AG04449 (cell line): ENCODE measurements around the gene TMEM61.
A peak's percentile ranks its signal among the peaks of the same experiment; 100 is the strongest.

Experiments used
- CTCF ChIA-PET: fragments of 350-600 bp; formaldehyde crosslinking; extraction: SDS; loops from one replicate; lab custom pipeline; 2021; ENCODE audit warnings: antibody characterized with exemption; lab: Yijun Ruan, JAX
- POLR2A ChIA-PET: fragments of 400-600, 350-600 bp; formaldehyde crosslinking; extraction: SDS; loops from one replicate; lab custom pipeline; 2020; ENCODE audit warnings: antibody characterized with exemption, inconsistent platforms; lab: Yijun Ruan, JAX
- DNase-seq: peaks from one replicate; pipeline ENCODE4 v3.0.0-alpha.2; 2010; ENCODE audit warnings: low read depth, low spot score
- H3K4me3 ChIP-seq: 2 replicates; pipeline ENCODE4 v1.5.1; 2011; ENCODE audit warnings: low read depth, mild to moderate bottlenecking, control low read depth, low read length
- TF ChIP-seq, protein P1 (sequence below): IDR thresholded peaks from one replicate; pipeline ENCODE4 v1.5.1; 2011; ENCODE audit warnings: mild to moderate bottlenecking, moderate library complexity, low read length, control low read depth, inconsistent platforms; ENCODE audit not compliant: insufficient read depth; ENCODE audit errors: missing control alignments

TMEM61 gene

DNA sequence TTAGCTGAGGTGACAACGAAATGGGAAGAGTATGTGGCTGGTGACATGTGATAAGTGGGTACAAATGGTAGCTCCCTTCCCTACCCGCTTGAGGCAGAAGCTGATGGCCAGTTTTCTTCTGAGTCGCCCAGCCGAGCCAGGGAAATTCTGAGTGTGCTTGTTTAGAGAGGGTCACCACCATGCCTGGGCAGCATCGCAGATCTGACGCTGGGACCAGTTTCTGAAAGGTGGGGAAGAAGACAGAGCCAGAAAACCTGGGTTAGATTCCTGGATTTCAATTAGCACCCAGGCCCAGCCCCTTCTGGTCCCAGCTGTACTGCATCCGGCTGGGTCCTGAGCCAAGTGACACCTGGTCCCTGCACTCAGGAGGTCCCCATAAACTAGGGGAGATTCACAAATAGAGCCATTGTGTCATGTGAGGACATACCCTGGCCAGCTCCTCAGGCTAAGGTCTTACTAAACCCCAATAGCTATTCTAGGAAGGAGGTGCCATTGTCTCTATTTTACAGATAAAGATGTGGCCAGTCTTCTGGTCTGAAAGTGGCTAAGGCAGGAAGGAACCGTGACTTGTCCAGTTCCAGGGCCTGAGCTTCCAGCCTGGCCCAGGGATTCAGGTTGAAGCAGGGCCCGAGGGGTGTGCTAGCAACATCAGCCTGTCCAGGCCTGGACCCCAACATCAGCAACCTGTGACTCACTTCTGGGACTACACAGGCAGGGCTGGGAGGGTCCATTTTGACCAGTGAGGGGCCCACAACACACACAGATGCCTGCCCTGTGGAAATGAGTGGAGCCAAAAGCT is 1.7 kb upstream of the TMEM61 start:
- POLR2A ChIA-PET, result interaction anchor here (0.5 kb wide), 1 partner anchor 159 kb away, joined by 4 read pairs; no protein-coding TSS in a partner anchor
- TF ChIP-seq, protein P1, sequence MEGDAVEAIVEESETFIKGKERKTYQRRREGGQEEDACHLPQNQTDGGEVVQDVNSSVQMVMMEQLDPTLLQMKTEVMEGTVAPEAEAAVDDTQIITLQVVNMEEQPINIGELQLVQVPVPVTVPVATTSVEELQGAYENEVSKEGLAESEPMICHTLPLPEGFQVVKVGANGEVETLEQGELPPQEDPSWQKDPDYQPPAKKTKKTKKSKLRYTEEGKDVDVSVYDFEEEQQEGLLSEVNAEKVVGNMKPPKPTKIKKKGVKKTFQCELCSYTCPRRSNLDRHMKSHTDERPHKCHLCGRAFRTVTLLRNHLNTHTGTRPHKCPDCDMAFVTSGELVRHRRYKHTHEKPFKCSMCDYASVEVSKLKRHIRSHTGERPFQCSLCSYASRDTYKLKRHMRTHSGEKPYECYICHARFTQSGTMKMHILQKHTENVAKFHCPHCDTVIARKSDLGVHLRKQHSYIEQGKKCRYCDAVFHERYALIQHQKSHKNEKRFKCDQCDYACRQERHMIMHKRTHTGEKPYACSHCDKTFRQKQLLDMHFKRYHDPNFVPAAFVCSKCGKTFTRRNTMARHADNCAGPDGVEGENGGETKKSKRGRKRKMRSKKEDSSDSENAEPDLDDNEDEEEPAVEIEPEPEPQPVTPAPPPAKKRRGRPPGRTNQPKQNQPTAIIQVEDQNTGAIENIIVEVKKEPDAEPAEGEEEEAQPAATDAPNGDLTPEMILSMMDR, result no peak

DNA sequence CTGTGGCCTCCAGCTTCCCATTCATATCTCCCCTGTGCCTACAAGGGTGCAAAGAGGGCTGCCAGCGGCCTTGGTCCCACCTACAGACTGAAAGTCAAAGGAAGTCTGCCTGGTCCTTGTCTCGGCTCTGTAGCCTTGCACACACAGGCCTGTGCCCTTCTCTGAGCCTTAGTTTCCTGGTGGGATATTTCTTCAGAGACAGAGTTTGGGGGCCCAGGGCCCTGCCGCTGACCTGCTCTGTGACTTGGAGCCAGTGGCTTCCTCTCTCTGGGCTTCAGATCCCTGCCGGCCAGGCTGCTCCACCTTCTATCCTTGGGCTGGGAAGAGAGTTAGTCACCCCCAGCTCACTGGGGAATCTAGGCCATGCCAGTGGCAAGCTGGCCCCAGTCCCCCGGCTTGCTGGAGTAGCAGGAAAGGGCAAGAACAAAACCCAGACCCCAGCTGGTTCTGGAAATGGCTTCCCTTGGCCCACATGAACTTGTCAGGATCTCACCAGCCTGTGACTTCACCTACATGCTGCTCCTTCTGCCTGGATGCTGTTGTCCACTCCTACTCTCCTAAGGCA is 1.0 kb upstream of the TMEM61 start:
- no peak for DNase-seq
- POLR2A ChIA-PET, result interaction anchor here (0.5 kb wide), 1 partner anchor 160 kb away, joined by 4 read pairs; no protein-coding TSS in a partner anchor
- TF ChIP-seq, protein P1, result no peak
- no peak overlapping the region for H3K4me3 ChIP-seq
- CTCF ChIA-PET, result interaction anchor here (1.1 to 4.2 kb wide), 6 partner anchors 8 to 42 kb away, joined by 7 to 37 read pairs (median 14); partner anchors contain the start of gene BSND

More for the DNA sequence above, 1.7 kb upstream of the TMEM61 start:
- no peak for DNase-seq
- H3K4me3 ChIP-seq, result no peak overlapping the region
- CTCF ChIA-PET, result interaction anchor here (0.8 to 4.2 kb wide), 9 partner anchors 8 to 43 kb away, joined by 3 to 37 read pairs (median 7); partner anchors contain the start of gene BSND

DNA sequence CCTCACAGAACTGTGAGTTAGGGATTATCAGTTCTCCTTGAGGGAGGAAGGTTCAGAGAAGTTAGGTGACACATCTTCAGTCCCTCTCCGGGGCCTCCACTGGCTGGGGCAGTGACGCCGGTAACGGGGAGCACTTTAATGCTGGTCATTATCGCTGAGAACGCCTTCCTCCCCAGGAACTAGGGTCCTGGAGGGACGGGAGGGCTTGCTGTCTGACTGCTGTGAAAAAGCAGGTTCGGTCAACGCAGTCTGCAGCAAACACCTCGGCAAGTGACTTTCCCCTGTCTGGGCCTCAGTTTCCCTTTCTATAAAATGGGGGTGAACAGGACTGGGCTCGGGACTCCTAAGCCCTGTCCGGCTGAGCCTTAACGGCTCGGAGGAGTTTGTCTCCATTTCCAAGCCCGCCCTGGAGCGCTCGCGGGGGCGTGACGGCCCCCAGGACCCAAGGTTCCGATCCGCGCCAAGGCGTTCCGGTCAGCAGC is 341 bp upstream of the TMEM61 start:
- no peak for DNase-seq
- TF ChIP-seq, protein P1, result no peak
- peak overlapping the region; percentile 29 for H3K4me3 ChIP-seq
- POLR2A ChIA-PET, result no interaction called here
- CTCF ChIA-PET, result no interaction called here

DNA sequence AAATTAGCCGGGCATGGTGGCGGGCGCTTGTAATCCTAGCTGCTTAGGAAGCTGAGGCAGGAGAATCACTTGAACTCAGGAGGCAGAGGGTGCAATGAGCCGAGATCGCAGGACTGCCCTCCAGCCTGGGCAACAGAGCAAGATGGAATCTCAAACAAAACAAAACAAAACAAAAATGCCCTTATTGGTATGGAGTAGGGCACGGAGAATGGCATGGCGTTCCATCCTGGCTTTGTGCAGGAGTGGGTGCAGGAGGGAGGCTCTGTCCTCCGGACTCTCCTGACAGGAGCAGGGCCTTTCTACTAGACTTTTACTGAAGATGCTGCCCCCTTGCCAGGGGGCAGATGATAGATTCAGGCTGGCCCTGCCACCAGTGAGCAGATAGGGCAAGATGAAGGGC is 1.0 kb downstream of the TMEM61 start:
- POLR2A ChIA-PET, result no interaction called here
- no peak overlapping the region for H3K4me3 ChIP-seq
- TF ChIP-seq, protein P1, result no peak
- DNase-seq, result no peak
- CTCF ChIA-PET, result interaction anchor here (1.5 to 1.7 kb wide), 2 partner anchors 9 to 15 kb away, joined by 4 to 5 read pairs; no protein-coding TSS in a partner anchor

DNA sequence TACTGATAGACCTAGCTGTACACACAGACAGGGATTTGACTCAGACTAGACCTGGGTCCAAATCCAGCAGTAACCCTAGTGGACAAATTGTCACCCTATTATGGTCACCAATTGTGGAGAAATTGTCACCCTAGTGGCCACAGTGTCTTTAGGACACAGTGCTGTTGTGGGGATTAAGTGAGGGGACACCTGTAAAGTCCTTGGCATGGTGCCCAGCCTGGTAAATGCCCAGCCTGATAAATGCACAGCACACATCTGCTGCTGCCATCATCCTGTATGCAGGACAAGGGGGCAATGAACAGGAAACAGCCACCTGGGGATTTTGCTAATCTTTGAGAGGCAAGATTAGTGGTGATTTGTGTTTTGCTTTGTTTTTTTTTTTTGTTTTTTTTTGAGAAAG is 2.3 kb downstream of the TMEM61 start:
- H3K4me3 ChIP-seq, result no peak overlapping the region
- TF ChIP-seq, protein P1, result no peak
- CTCF ChIA-PET, result interaction anchor here (1.0 to 1.7 kb wide), 3 partner anchors 9 to 13 kb away, joined by 3 to 5 read pairs (median 4); no protein-coding TSS in a partner anchor
- DNase-seq, result no peak
- POLR2A ChIA-PET, result no interaction called here
